Measurements from ENCODE around the gene ELL.

GRCh38 chr19:18538115-18538514, 16.2 kb upstream of the ELL start:
- TF ChIP-seq CTCF (conservative IDR thresholded peaks at IDR 0.05; ENCODE audit: low read depth in 2 of 2) = no peak
- TF ChIP-seq JUNB (IDR thresholded peaks at IDR 0.05; ENCODE audit: unreplicated experiment) = no peak
- no peak for TF ChIP-seq EZH2phosphoT487 (IDR thresholded peaks at IDR 0.05; ENCODE audit: unreplicated experiment)
- no peak for TF ChIP-seq ETS1 (IDR thresholded peaks at IDR 0.05)
- TF ChIP-seq CREB1 (CRISPR knock-in tag; IDR thresholded peaks at IDR 0.05; ENCODE audit: low read depth) = no peak
- TF ChIP-seq EZH2 (IDR thresholded peaks at IDR 0.05; ENCODE audit: low read depth, unreplicated experiment) = no peak
- no peak for TF ChIP-seq POLR2AphosphoS5 (IDR thresholded peaks at IDR 0.05; ENCODE audit: low read depth)
- TF ChIP-seq REST (IDR thresholded peaks at IDR 0.05; ENCODE audit: unreplicated experiment) = no peak
- TF ChIP-seq ZNF462 (CRISPR knock-in tag; IDR thresholded peaks at IDR 0.05) = no peak
- TF ChIP-seq NANOG (IDR thresholded peaks at IDR 0.05; ENCODE audit: borderline replicate concordance) = no peak
